ENCODE data around the gene PANK4.

The PANK4 gene

GRCh38 chr1:2494323-2494693 is 32.1 kb downstream of the PANK4 start:
- no peak for DNase-seq

- no peak for DNase-seq
Observed at GRCh38 chr1:2493691-2494322, 32.6 kb downstream of the PANK4 start.

- DNase-seq, result no peak
Observed at GRCh38 chr1:2493218-2493617, 33.2 kb downstream of the PANK4 start.

- no peak for DNase-seq
Observed at GRCh38 chr1:2492091-2492490, 34.3 kb downstream of the PANK4 start.

- no peak for DNase-seq
Observed at GRCh38 chr1:2489615-2490014, 36.8 kb downstream of the PANK4 start.

- no peak for DNase-seq
Observed at GRCh38 chr1:2488688-2489087, 37.7 kb downstream of the PANK4 start.

GRCh38 chr1:2486558-2486957 is 39.8 kb downstream of the PANK4 start:
- DNase-seq, result no peak

- DNase-seq, result no peak
Observed at GRCh38 chr1:2486041-2486440, 40.4 kb downstream of the PANK4 start.

- DNase-seq, result no peak
Observed at GRCh38 chr1:2483970-2484369, 42.4 kb downstream of the PANK4 start.

GRCh38 chr1:2483026-2483425 is 43.4 kb downstream of the PANK4 start:
- no peak for DNase-seq

- no peak for DNase-seq
Observed at GRCh38 chr1:2482588-2482987, 43.8 kb downstream of the PANK4 start.

GRCh38 chr1:2481885-2482284 is 44.5 kb downstream of the PANK4 start:
- no peak for DNase-seq

- no peak for DNase-seq
Observed at GRCh38 chr1:2480986-2481364, 45.4 kb downstream of the PANK4 start.

- no peak for DNase-seq
Observed at GRCh38 chr1:2480236-2480985, 46.0 kb downstream of the PANK4 start.

GRCh38 chr1:2479618-2480017 is 46.8 kb downstream of the PANK4 start:
- no peak for DNase-seq

GRCh38 chr1:2479186-2479585 is 47.2 kb downstream of the PANK4 start:
- DNase-seq, result no peak

GRCh38 chr1:2477791-2478499 is 48.5 kb downstream of the PANK4 start:
- DNase-seq, result no peak

GRCh38 chr1:2477309-2477708 is 49.1 kb downstream of the PANK4 start:
- no peak for DNase-seq

GRCh38 chr1:2476061-2476999 is 50.1 kb downstream of the PANK4 start, which contains the start of gene PLCH2:
PLCH2 (plus strand) TSS chr1:2476289; CDS start chr1:2476589, 300 bp downstream.
- DNase-seq, result no peak

GRCh38 chr1:2475571-2475970 is 50.8 kb downstream of the PANK4 start:
- DNase-seq, result no peak

GRCh38 chr1:2474933-2475371 is 51.4 kb downstream of the PANK4 start:
- DNase-seq, result no peak

- no peak for DNase-seq
Observed at GRCh38 chr1:2474104-2474844, 52.1 kb downstream of the PANK4 start.
